Esophagus muscularis mucosa (tissue), 4 donors: ENCODE results near the gene DENND2A.

ENCODE experiments used
- CTCF ChIP-seq, 3 experiments: fragments of 200-600 bp in 2 of 3; fragments of 450-650 bp in 1 of 3; sonication (generic) in 2 of 3; IDR thresholded peaks; one replicate each; pipeline ENCODE4 v1.5.1; 2017 to 2019; ENCODE audit warnings: antibody characterized with exemption in 3 of 3, mild to moderate bottlenecking in 2 of 3, moderate library complexity in 1 of 3
- EP300 ChIP-seq: sonication (generic); formaldehyde crosslinking; IDR thresholded peaks from one replicate; pipeline ENCODE4 v1.6.1; 2017; ENCODE audit warnings: antibody characterized with exemption
- POLR2AphosphoS5 ChIP-seq, 2 donors: sonication (generic); formaldehyde crosslinking; IDR thresholded peaks; one replicate each; pipeline ENCODE4 v1.6.1; 2017; ENCODE audit warnings: antibody characterized with exemption in 2 of 2

- TF ChIP-seq CTCF (IDR thresholded peaks at IDR 0.05) = no peak
- no peak for TF ChIP-seq EP300
- TF ChIP-seq POLR2AphosphoS5 (IDR thresholded peaks at IDR 0.05) = no peak
These were observed 16.0 kb downstream of the DENND2A start for GRCh38 chr7:140624392-140625191.
